SK-N-SH (cell line): ENCODE measurements around the gene ARHGAP15. TPM values are rescaled to one million over a fixed set of nuclear protein-coding genes. Genes with fewer than 3 reads are reported as not detected.
A peak's percentile ranks its signal among the peaks of the same experiment; 100 is the strongest.

Source experiments
- CTCF ChIA-PET: fragments of 300-600, 350-600 bp; formaldehyde crosslinking; extraction: SDS; loops from one replicate; lab custom pipeline; 2021; lab: Yijun Ruan, JAX
- POLR2A ChIA-PET: fragments of 350-600 bp; sonication (Branson Sonifier 250); formaldehyde crosslinking; extraction: SDS; loops from one replicate; lab custom pipeline; 2020; ENCODE audit warnings: antibody characterized with exemption, inconsistent platforms; lab: Yijun Ruan, JAX
- DNase-seq: peaks from one replicate; pipeline ENCODE4 v3.0.0; 2012
- H2AFZ ChIP-seq: fragments of 200-600 bp; sonication (generic); 2 replicates; pipeline ENCODE4 v1.8.1; 2016; ENCODE audit warnings: antibody characterized with exemption, mild to moderate bottlenecking, low read depth
- H3F3A ChIP-seq: fragments of 200-600 bp; sonication (generic); replicated peaks from 2 replicates; pipeline ENCODE3; 2016; ENCODE audit warnings: antibody characterized with exemption, mild to moderate bottlenecking; ENCODE audit not compliant: insufficient read depth
- H3K27ac ChIP-seq, 2 experiments: fragments of 200-500 bp in 1 of 2; fragments of 200-600 bp in 1 of 2; sonication (Bioruptor generic) in 1 of 2; sonication (generic), shearing (Covaris generic) in 1 of 2; 2 replicates each; pipeline versions ENCODE4 v1.5.1 to v1.6.1; 2014 to 2016; ENCODE audit warnings: low read depth in 2 of 2, inconsistent platforms in 1 of 2, low read length in 1 of 2, mild to moderate bottlenecking in 1 of 2, mixed read lengths in 1 of 2
- H3K27me3 ChIP-seq: fragments of 200-600 bp; sonication (generic), shearing (Covaris generic); 2 replicates; pipeline ENCODE4 v1.6.1; 2016; ENCODE audit warnings: mixed run types; ENCODE audit not compliant: insufficient read depth
- H3K36me3 ChIP-seq, 2 experiments: fragments of 200-500 bp in 1 of 2; fragments of 200-600 bp in 1 of 2; sonication (Bioruptor generic) in 1 of 2; sonication (generic) in 1 of 2; replicated peaks in 1 of 2; 2 replicates each; pipeline versions ENCODE3 to v1.5.1; 2014 to 2016; ENCODE audit warnings: low read length in 1 of 2, mild to moderate bottlenecking in 1 of 2; ENCODE audit not compliant: insufficient read depth in 2 of 2, control insufficient read depth in 1 of 2
- H3K4me1 ChIP-seq, 2 experiments: fragments of 200-500 bp in 1 of 2; fragments of 200-600 bp in 1 of 2; sonication (Bioruptor generic) in 1 of 2; sonication (generic), shearing (Covaris generic) in 1 of 2; 2 replicates each; pipeline versions ENCODE4 v1.5.1 to v1.6.1; 2014 to 2016; ENCODE audit warnings: low read depth in 1 of 2, low read length in 1 of 2, mixed run types in 1 of 2; ENCODE audit not compliant: insufficient read depth in 2 of 2, control insufficient read depth in 1 of 2
- H3K4me2 ChIP-seq: fragments of 200-600 bp; sonication (generic), shearing (Covaris generic); 2 replicates; pipeline ENCODE4 v1.6.1; 2017; ENCODE audit warnings: mixed run types
- H3K4me3 ChIP-seq, 2 experiments: fragments of 200-500 bp in 1 of 2; fragments of 200-600 bp in 1 of 2; sonication (Bioruptor generic) in 1 of 2; sonication (generic), shearing (Covaris generic) in 1 of 2; 2 replicates each; pipeline versions ENCODE4 v1.5.1 to v1.8.1; 2014 to 2016; ENCODE audit warnings: low read depth in 2 of 2, inconsistent platforms in 1 of 2, low read length in 1 of 2, mild to moderate bottlenecking in 1 of 2, mixed read lengths in 1 of 2, moderate library complexity in 1 of 2
- H3K79me2 ChIP-seq: fragments of 200-600 bp; sonication (generic); 2 replicates; pipeline ENCODE4 v1.8.1; 2017; ENCODE audit warnings: mild to moderate bottlenecking; ENCODE audit not compliant: insufficient read depth
- H3K9ac ChIP-seq: fragments of 200-600 bp; sonication (generic); 2 replicates; pipeline ENCODE4 v1.6.1; 2017; ENCODE audit warnings: mixed run types
- H3K9me2 ChIP-seq: fragments of 200-600 bp; sonication (generic); 2 replicates; pipeline ENCODE4 v1.6.1; 2017; ENCODE audit warnings: mixed run types
- H3K9me3 ChIP-seq: fragments of 200-600 bp; sonication (generic); 2 replicates; pipeline ENCODE4 v1.6.1; 2017; ENCODE audit warnings: mixed run types, mild to moderate bottlenecking, moderate library complexity
- H4K20me1 ChIP-seq: fragments of 200-600 bp; sonication (generic); 2 replicates; pipeline ENCODE4 v1.6.1; 2017; ENCODE audit warnings: mild to moderate bottlenecking, mixed run types; ENCODE audit not compliant: insufficient read depth
- CHD2 ChIP-seq: fragments of 150-350 bp; IDR thresholded peaks from 2 replicates; pipeline ENCODE4 v1.6.1; 2018; ENCODE audit warnings: low read length; ENCODE audit not compliant: partially characterized antibody
- EP300 ChIP-seq, 2 experiments: IDR thresholded peaks; 2 replicates each; pipeline versions ENCODE4 v1.4.0 to v1.6.1; 2012; ENCODE audit warnings: borderline replicate concordance in 1 of 2, low read depth in 1 of 2, low read length in 1 of 2
- EZH2phosphoT487 ChIP-seq: fragments of 200-600 bp; sonication (generic); IDR thresholded peaks from 2 replicates; pipeline ENCODE4 v1.6.1; 2017; ENCODE audit warnings: low read depth, mixed run types, mild to moderate bottlenecking, antibody characterized with exemption, moderate library complexity, borderline replicate concordance
- FOSL2 ChIP-seq: IDR thresholded peaks from 2 replicates; pipeline ENCODE4 v1.4.0; 2012; ENCODE audit warnings: low read depth, mild to moderate bottlenecking, moderate library complexity, borderline replicate concordance
- FOXJ3 ChIP-seq: sonication (generic); formaldehyde crosslinking; IDR thresholded peaks from 2 replicates; pipeline ENCODE4 v1.5.1; 2020; ENCODE audit warnings: mild to moderate bottlenecking, missing genetic modification reagents
- GABPA ChIP-seq: IDR thresholded peaks from 2 replicates; pipeline ENCODE4 v1.4.0; 2012; ENCODE audit warnings: low read depth, mild to moderate bottlenecking
- GATA2 ChIP-seq: sonication (generic); formaldehyde crosslinking; IDR thresholded peaks from 2 replicates; pipeline ENCODE4 v1.5.0; 2020; ENCODE audit warnings: mild to moderate bottlenecking, missing genetic modification reagents
- JUND ChIP-seq: IDR thresholded peaks from 2 replicates; pipeline ENCODE4 v1.4.0; 2012
- MAX ChIP-seq: IDR thresholded peaks from 2 replicates; pipeline ENCODE4 v1.4.0; 2012; ENCODE audit warnings: low read depth
- MEF2A ChIP-seq: IDR thresholded peaks from 2 replicates; pipeline ENCODE4 v1.4.0; 2012; ENCODE audit warnings: low read depth, borderline replicate concordance
- NRF1 ChIP-seq: IDR thresholded peaks from 2 replicates; pipeline ENCODE4 v1.6.1; 2012; ENCODE audit warnings: low read depth, mild to moderate bottlenecking, low read length
- POLR2AphosphoS5 ChIP-seq: IDR thresholded peaks from 2 replicates; pipeline ENCODE4 v1.6.1; 2012; ENCODE audit warnings: low read depth, low read length
- RAD21 ChIP-seq: IDR thresholded peaks from 2 replicates; pipeline ENCODE4 v1.6.1; 2012; ENCODE audit warnings: mild to moderate bottlenecking, low read length
- SIN3A ChIP-seq: IDR thresholded peaks from 2 replicates; pipeline ENCODE4 v1.6.1; 2012; ENCODE audit warnings: low read depth, mild to moderate bottlenecking, low read length, moderate library complexity, borderline replicate concordance
- SMC3 ChIP-seq: IDR thresholded peaks from 2 replicates; pipeline ENCODE4 v1.6.1; 2012; ENCODE audit warnings: low read depth, low read length, improper control_type of control experiment
- USF1 ChIP-seq: IDR thresholded peaks from 2 replicates; pipeline ENCODE4 v1.4.0; 2012; ENCODE audit warnings: low read depth, borderline replicate concordance
- WGBS: methylation state at CpG from one replicate; pipeline ENCODE4 v1.1.6; 2017; ENCODE audit warnings: low lambda C conversion rate; 5-methylcytosine and 5-hydroxymethylcytosine counted together
- polyA plus RNA-seq, 3 experiments: library from polyadenylated mRNA; depleted of rRNA; stranded (reverse); fragments of >200 nt; gene quantifications; 2 replicates each; pipeline ENCODE4 v1.2.3, GENCODE V29; 2012
- TF ChIP-seq, protein P1 (sequence below): fragments of 150-350 bp; IDR thresholded peaks from 2 replicates; pipeline ENCODE4 v1.6.1; 2016; ENCODE audit warnings: mild to moderate bottlenecking, low read depth, low read length
- TF ChIP-seq, protein P2 (sequence below): fragments of 200-600 bp; sonication (generic); IDR thresholded peaks from 2 replicates; pipeline ENCODE4 v1.6.1; 2017; ENCODE audit warnings: antibody characterized with exemption, mild to moderate bottlenecking, moderate library complexity

ARHGAP15 gene
- polyA plus RNA-seq, 1 of the 3 experiments (the other 2 are of a cell fraction) = not detected

GRCh38 chr2:143686585-143687164 is 557.5 kb downstream of the ARHGAP15 start:
- WGBS = 53% methylated on average over 5 of the region's 5 CpGs
- ChIA-PET POLR2A (no interaction called here), CTCF (interaction anchor here (0.7 to 1.0 kb wide), 5 partner anchors 15 to 519 kb away, joined by 3 to 4 read pairs (median 3); no protein-coding TSS in a partner anchor)
- H3K4me1 ChIP-seq = peaks cover 0 to 23% of the 10 kb centered on the region in 2 experiments; a peak in 3 of 4 replicates
- no peaks in the 10 kb centered on the region for H3K79me2 ChIP-seq
- H2AFZ ChIP-seq = no peak overlapping the region
- H3K9me3 ChIP-seq = no peaks in the 10 kb centered on the region
- no peak for DNase-seq
- no peaks in the 10 kb centered on the region for H3K9me2 ChIP-seq
- H3K36me3 ChIP-seq = no peaks in the 10 kb centered on the region
- TF ChIP-seq MEF2A (no peak), RAD21 (peak; percentile 70), CHD2 (no peak), SMC3 (peak; percentile 39), EP300 (IDR thresholded peaks at IDR 0.05; ENCODE audit: borderline replicate concordance in 1 of 2, low read depth in 1 of 2, low read length in 1 of 2) (no peak), NRF1 (no peak), EZH2phosphoT487 (no peak), USF1 (no peak), SIN3A (no peak), POLR2AphosphoS5 (no peak)
- TF ChIP-seq, protein P1, sequence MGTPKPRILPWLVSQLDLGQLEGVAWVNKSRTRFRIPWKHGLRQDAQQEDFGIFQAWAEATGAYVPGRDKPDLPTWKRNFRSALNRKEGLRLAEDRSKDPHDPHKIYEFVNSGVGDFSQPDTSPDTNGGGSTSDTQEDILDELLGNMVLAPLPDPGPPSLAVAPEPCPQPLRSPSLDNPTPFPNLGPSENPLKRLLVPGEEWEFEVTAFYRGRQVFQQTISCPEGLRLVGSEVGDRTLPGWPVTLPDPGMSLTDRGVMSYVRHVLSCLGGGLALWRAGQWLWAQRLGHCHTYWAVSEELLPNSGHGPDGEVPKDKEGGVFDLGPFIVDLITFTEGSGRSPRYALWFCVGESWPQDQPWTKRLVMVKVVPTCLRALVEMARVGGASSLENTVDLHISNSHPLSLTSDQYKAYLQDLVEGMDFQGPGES = no peak
- TF ChIP-seq, protein P2, sequence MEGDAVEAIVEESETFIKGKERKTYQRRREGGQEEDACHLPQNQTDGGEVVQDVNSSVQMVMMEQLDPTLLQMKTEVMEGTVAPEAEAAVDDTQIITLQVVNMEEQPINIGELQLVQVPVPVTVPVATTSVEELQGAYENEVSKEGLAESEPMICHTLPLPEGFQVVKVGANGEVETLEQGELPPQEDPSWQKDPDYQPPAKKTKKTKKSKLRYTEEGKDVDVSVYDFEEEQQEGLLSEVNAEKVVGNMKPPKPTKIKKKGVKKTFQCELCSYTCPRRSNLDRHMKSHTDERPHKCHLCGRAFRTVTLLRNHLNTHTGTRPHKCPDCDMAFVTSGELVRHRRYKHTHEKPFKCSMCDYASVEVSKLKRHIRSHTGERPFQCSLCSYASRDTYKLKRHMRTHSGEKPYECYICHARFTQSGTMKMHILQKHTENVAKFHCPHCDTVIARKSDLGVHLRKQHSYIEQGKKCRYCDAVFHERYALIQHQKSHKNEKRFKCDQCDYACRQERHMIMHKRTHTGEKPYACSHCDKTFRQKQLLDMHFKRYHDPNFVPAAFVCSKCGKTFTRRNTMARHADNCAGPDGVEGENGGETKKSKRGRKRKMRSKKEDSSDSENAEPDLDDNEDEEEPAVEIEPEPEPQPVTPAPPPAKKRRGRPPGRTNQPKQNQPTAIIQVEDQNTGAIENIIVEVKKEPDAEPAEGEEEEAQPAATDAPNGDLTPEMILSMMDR = peak; percentile 70
- H3F3A ChIP-seq = no peaks in the 10 kb centered on the region
- no peak overlapping the region for H3K9ac ChIP-seq
- H3K27me3 ChIP-seq = no peaks in the 10 kb centered on the region
- peak overlapping the region in 1 of 2 experiments; percentile 82; a peak in 2 of 4 replicates for H3K27ac ChIP-seq
- no peak overlapping the region for H3K4me3 ChIP-seq
- no peak overlapping the region for H3K4me2 ChIP-seq
- no peaks in the 10 kb centered on the region for H4K20me1 ChIP-seq

GRCh38 chr2:143688248-143688647 is 559.0 kb downstream of the ARHGAP15 start:
- DNase-seq = no peak
- Histone ChIP-seq H3K9ac (no peak overlapping the region), H3F3A (no peaks in the 10 kb centered on the region), H3K9me2 (no peaks in the 10 kb centered on the region), H3K4me3 (no peak overlapping the region), H3K27ac (no peak overlapping the region), H3K4me2 (no peak overlapping the region), H3K9me3 (no peaks in the 10 kb centered on the region), H2AFZ (no peak overlapping the region), H3K79me2 (no peaks in the 10 kb centered on the region), H4K20me1 (no peaks in the 10 kb centered on the region), H3K36me3 (no peaks in the 10 kb centered on the region), H3K4me1 (peaks cover 0 to 19% of the 10 kb centered on the region in 2 experiments; a peak in 3 of 4 replicates), H3K27me3 (no peaks in the 10 kb centered on the region)
- POLR2A ChIA-PET = no interaction called here
- 85% methylated on average over 2 of the region's 2 CpGs for WGBS
- CTCF ChIA-PET = interaction anchor here (1.1 kb wide), 1 partner anchor 30 kb away, joined by 4 read pairs; no protein-coding TSS in a partner anchor
- TF ChIP-seq CHD2 (no peak), MAX (no peak), JUND (no peak), NRF1 (no peak), GATA2 (CRISPR knock-in tag) (no peak), FOXJ3 (CRISPR knock-in tag) (no peak), SMC3 (no peak), FOSL2 (no peak), MEF2A (no peak), GABPA (no peak)
- TF ChIP-seq, protein P2 = no peak
